Peyer's patch (tissue), 4 donors: ENCODE results near the gene METTL26. TPM values are rescaled to one million over a fixed set of nuclear protein-coding genes. Genes with fewer than 3 reads are reported as not detected.

ENCODE experiments used
- DNase-seq, 3 donors: peaks; one replicate each; pipeline ENCODE4 v3.0.0-alpha.2; 2017 to 2019
- H3K27ac ChIP-seq, 4 donors: fragments of 200-600 bp; sonication (generic); one replicate each; pipeline ENCODE4 v1.5.1; 2016 to 2019
- H3K27me3 ChIP-seq, 2 donors: fragments of 200-600 bp; sonication (generic); one replicate each; pipeline ENCODE4 v1.5.1; 2019
- H3K36me3 ChIP-seq, 3 donors: fragments of 200-600 bp; sonication (generic); one replicate each; pipeline ENCODE4 v1.5.1; 2016 to 2019
- H3K4me1 ChIP-seq, 4 donors: fragments of 200-600 bp; sonication (generic); one replicate each; pipeline ENCODE4 v1.5.1; 2016 to 2019
- H3K4me3 ChIP-seq, 4 donors: fragments of 200-600 bp; sonication (generic); 1 replicate in 3 of 4; 2 replicates in 1 of 4; pipeline ENCODE4 v1.5.1; 2016 to 2019; ENCODE audit warnings: mild to moderate bottlenecking in 1 of 4
- H3K9me3 ChIP-seq, 4 donors: fragments of 200-600 bp; sonication (generic); one replicate each; pipeline ENCODE4 v1.5.1; 2016 to 2019; ENCODE audit warnings: mild to moderate bottlenecking in 1 of 4
- POLR2A ChIP-seq, 2 donors: fragments of 450-650 bp; IDR thresholded peaks; one replicate each; pipeline ENCODE4 v1.5.1; 2017; ENCODE audit warnings: antibody characterized with exemption in 2 of 2, mild to moderate bottlenecking in 2 of 2, moderate library complexity in 2 of 2
- total RNA-seq, 4 donors: library from RNA; depleted of rRNA; stranded (reverse); fragments of >200 nt; gene quantifications; one replicate each; pipeline ENCODE4 v1.1.0, GENCODE V29; 2016
- TF ChIP-seq, protein P1 (sequence below), 6 experiments: fragments of 450-650 bp in 4 of 6; fragments of 200-600 bp in 2 of 6; sonication (generic) in 1 of 6; IDR thresholded peaks; one replicate each; pipeline ENCODE4 v1.5.1; 2017 to 2019; ENCODE audit warnings: antibody characterized with exemption in 6 of 6, mild to moderate bottlenecking in 3 of 6, moderate library complexity in 1 of 6

The METTL26 gene
- total RNA-seq, 4 donors from 2014 or later = 44.5 to 153 (median 60.2) TPM

DNA sequence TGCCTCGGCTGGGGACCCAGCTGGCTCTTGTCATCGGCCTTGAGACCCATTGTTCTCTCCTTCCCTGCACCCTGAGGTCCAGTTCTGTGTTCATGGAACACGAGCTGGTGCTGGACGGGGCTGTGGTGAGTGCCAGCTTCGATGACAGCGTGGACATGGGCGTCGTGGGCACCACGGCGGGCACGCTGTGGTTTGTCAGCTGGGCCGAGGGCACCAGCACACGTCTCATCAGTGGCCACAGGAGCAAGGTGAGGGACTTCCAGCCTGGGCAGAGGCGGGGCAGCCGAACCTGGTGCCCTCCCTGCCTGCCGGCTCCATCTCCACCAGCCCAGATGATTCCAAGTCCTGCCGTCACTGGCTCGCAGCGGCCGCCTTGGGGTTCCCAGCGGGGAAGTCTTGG is 26.5 kb upstream of the METTL26 start:
- peaks cover 0 to 8% (median 0%) of the 10 kb centered on the region in 3 donors for H3K36me3 ChIP-seq
- no peak for TF ChIP-seq POLR2A (IDR thresholded peaks at IDR 0.05)
- TF ChIP-seq, protein P1, sequence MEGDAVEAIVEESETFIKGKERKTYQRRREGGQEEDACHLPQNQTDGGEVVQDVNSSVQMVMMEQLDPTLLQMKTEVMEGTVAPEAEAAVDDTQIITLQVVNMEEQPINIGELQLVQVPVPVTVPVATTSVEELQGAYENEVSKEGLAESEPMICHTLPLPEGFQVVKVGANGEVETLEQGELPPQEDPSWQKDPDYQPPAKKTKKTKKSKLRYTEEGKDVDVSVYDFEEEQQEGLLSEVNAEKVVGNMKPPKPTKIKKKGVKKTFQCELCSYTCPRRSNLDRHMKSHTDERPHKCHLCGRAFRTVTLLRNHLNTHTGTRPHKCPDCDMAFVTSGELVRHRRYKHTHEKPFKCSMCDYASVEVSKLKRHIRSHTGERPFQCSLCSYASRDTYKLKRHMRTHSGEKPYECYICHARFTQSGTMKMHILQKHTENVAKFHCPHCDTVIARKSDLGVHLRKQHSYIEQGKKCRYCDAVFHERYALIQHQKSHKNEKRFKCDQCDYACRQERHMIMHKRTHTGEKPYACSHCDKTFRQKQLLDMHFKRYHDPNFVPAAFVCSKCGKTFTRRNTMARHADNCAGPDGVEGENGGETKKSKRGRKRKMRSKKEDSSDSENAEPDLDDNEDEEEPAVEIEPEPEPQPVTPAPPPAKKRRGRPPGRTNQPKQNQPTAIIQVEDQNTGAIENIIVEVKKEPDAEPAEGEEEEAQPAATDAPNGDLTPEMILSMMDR (IDR thresholded peaks at IDR 0.05) = no peak
- H3K27ac ChIP-seq = no peak overlapping the region
- peaks cover 0 to 18% (median 10%) of the 10 kb centered on the region in 4 donors for H3K4me1 ChIP-seq
- no peaks in the 10 kb centered on the region for H3K27me3 ChIP-seq
- no peaks in the 10 kb centered on the region for H3K9me3 ChIP-seq
- DNase-seq = no peak
- no peak overlapping the region for H3K4me3 ChIP-seq

DNA sequence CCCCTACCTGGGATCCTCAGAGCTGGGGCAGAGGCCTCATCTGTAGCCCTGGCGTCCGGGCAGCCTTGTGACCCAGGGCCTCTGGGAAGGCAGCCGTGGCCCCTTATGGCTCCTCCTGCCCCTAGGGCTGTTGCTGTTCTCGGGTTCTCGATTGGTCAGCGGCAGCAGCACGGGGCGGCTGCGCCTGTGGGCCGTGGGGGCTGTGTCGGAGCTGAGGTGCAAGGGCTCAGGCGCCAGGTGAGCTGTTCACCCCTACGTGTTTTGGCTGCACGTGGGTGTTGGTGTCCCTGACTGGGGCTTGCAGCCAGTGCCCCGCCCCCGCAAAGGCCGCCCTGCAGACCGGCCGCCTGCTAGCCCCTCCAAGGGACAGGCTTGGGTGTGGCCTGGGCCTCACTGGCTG is 26.0 kb upstream of the METTL26 start:
- TF ChIP-seq, protein P1 (IDR thresholded peaks at IDR 0.05) = no peak
- TF ChIP-seq POLR2A (IDR thresholded peaks at IDR 0.05) = no peak
- no peak overlapping the region for H3K27ac ChIP-seq
- no peak overlapping the region for H3K4me3 ChIP-seq
- no peaks in the 10 kb centered on the region for H3K9me3 ChIP-seq
- peaks cover 0 to 14% (median 6%) of the 10 kb centered on the region in 4 donors for H3K4me1 ChIP-seq
- peaks cover 0 to 11% (median 0%) of the 10 kb centered on the region in 3 donors for H3K36me3 ChIP-seq
- H3K27me3 ChIP-seq = no peaks in the 10 kb centered on the region
- no peak for DNase-seq

DNA sequence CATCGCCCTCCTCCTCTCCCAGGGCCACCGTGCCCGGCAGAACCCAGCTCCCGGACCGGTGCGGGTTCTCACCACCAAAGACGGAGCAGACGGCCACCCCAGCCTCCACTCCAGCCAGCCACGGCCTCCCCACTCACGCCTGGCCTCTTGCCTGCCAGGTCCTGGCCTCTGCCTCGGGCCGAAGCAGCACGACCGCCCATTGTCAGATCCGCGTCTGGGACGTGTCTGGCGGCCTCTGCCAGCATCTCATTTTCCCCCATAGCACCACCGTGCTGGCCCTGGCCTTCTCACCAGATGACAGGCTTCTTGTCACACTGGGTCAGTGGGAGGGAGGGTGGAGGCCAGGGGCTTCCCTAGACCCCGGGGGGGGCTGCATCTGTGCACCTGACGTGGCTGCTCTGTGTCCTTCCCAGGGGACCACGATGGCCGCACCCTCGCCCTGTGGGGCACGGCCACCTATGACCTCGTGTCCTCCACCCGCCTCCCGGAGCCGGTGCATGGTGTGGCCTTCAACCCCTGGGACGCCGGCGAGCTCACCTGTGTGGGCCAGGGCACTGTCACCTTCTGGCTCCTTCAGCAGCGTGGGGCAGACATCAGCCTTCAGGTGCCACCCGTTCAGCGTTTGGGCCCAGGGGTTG is 25.2 kb upstream of the METTL26 start:
- Histone ChIP-seq H3K27me3 (no peaks in the 10 kb centered on the region), H3K4me1 (peaks cover 0 to 14% (median 6%) of the 10 kb centered on the region in 4 donors), H3K27ac (peak overlapping the region in 3 of 4 donors; percentile 28 to 76 (median 64)), H3K4me3 (peak overlapping the region in 2 of 4 donors; percentile 27 to 40), H3K9me3 (no peaks in the 10 kb centered on the region), H3K36me3 (peaks cover 0 to 11% (median 0%) of the 10 kb centered on the region in 3 donors)
- no peak for TF ChIP-seq POLR2A (IDR thresholded peaks at IDR 0.05)
- TF ChIP-seq, protein P1 (IDR thresholded peaks at IDR 0.05) = peak in 2 of 6 experiments; percentile 11 to 24
- DNase-seq = peak in 1 of 3 donors; percentile 59

DNA sequence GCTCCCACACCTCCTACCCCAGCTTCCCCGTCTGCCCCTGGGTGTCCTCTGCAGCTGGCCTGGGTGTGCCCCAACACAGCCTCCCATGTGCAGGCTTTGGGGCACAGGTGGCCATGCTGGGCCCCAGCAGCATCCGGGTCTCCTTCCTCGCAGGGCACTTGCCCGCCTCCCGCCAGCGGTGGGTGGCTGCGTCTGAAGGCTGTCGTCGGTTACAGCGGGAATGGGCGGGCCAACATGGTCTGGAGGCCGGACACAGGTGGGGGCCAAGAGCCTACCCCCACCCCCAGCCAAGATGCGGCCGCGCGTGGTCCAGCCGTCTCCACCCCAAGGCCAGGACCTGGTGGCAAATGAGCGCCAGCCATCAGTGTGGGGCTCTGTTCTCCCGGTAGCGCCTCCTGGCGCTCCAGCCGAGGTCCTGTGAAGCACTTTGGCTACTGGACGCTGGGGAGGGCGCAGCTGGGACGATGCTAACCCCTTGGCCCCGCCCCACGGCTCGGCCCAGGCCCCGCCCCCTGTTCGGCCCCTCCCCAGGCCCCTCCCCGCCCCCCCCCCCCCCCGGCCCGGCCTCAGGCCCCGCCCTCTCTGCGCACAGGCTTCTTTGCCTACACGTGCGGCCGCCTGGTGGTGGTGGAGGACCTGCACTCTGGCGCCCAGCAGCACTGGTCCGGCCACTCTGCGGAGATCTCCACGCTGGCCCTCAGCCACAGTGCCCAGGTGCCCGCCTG is 24.5 kb upstream of the METTL26 start:
- Histone ChIP-seq H3K27ac (peak overlapping the region; percentile 43 to 76 (median 62)), H3K9me3 (no peaks in the 10 kb centered on the region), H3K4me3 (peak overlapping the region in 3 of 4 donors; percentile 16 to 40 (median 27)), H3K36me3 (peaks cover 0 to 11% (median 0%) of the 10 kb centered on the region in 3 donors), H3K4me1 (peaks cover 0 to 14% (median 6%) of the 10 kb centered on the region in 4 donors), H3K27me3 (no peaks in the 10 kb centered on the region)
- DNase-seq = peak; percentile 86 to 95 (median 94)
- TF ChIP-seq POLR2A (IDR thresholded peaks at IDR 0.05) = peak in 1 of 2 donors; percentile 34
- TF ChIP-seq, protein P1 (IDR thresholded peaks at IDR 0.05) = peak in 5 of 6 experiments; percentile 52 to 68 (median 63)

DNA sequence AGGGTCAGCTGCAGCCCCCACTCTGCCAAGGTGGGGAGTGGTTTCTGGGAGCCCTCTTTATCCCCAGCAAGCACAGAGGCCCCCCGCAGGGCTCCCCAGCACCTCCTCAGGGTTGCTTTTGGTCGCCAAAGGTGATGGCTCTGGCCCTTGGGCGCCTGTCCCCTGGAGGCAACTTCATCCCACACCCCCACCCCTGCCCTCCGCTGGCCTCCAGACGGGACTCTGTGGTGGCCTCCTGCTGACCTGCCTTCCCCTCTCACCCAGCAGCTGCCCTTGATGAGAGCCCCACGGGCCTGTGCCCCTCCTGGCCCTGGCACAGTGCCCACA is 24.0 kb upstream of the METTL26 start:
- TF ChIP-seq, protein P1 (IDR thresholded peaks at IDR 0.05) = no peak
- TF ChIP-seq POLR2A (IDR thresholded peaks at IDR 0.05) = no peak
- H3K4me1 ChIP-seq = peaks cover 0 to 14% (median 6%) of the 10 kb centered on the region in 4 donors
- H3K27ac ChIP-seq = peak overlapping the region; percentile 43 to 64 (median 61)
- no peak for DNase-seq
- no peaks in the 10 kb centered on the region for H3K27me3 ChIP-seq
- peak overlapping the region in 3 of 4 donors; percentile 7 to 27 (median 16) for H3K4me3 ChIP-seq
- H3K9me3 ChIP-seq = no peaks in the 10 kb centered on the region
- H3K36me3 ChIP-seq = peaks cover 0 to 11% (median 0%) of the 10 kb centered on the region in 3 donors
